Naive B cell (primary cell): ENCODE measurements around the gene CAND2. TPM values are rescaled to one million over a fixed set of nuclear protein-coding genes. Genes with fewer than 3 reads are reported as not detected.

Source experiments
- ATAC-seq, 2 donors: fragments of 150-1000 bp; cut with Tn5 transposase; 2 replicates each; pipeline ENCODE4 v1.10.0; 2021; ENCODE audit warnings: low read depth in 2 of 2, mild to moderate bottlenecking in 2 of 2, moderate library complexity in 2 of 2
- DNase-seq: peaks from one replicate; pipeline ENCODE4 v3.0.0; 2022
- H3K27ac Mint-ChIP-seq, 6 donors: one replicate each; pipeline ENCODE4 v1.8.0; 2020 to 2022; ENCODE audit warnings: mild to moderate bottlenecking in 6 of 6, mixed read lengths in 6 of 6, moderate library complexity in 5 of 6, inconsistent platforms in 2 of 6
- H3K27me3 Mint-ChIP-seq, 3 donors: one replicate each; pipeline ENCODE4 v1.8.0; 2021 to 2022; ENCODE audit warnings: mixed read lengths in 3 of 3, mild to moderate bottlenecking in 1 of 3
- H3K36me3 Mint-ChIP-seq, 2 donors: one replicate each; pipeline ENCODE4 v1.8.0; 2020 to 2022; ENCODE audit warnings: mixed read lengths in 2 of 2, inconsistent platforms in 1 of 2, mild to moderate bottlenecking in 1 of 2
- H3K4me1 Mint-ChIP-seq, 3 donors: one replicate each; pipeline ENCODE4 v1.8.0; 2020 to 2022; ENCODE audit warnings: mixed read lengths in 3 of 3, inconsistent platforms in 1 of 3, mild to moderate bottlenecking in 1 of 3, moderate library complexity in 1 of 3
- H3K4me3 Mint-ChIP-seq, 8 donors: one replicate each; pipeline ENCODE4 v1.8.0; 2020 to 2022; ENCODE audit warnings: mild to moderate bottlenecking in 8 of 8, mixed read lengths in 8 of 8, moderate library complexity in 8 of 8, inconsistent platforms in 2 of 8
- H3K9me3 Mint-ChIP-seq, 7 donors: one replicate each; pipeline ENCODE4 v1.8.0; 2020 to 2022; ENCODE audit warnings: mixed read lengths in 7 of 7, mild to moderate bottlenecking in 5 of 7, inconsistent platforms in 2 of 7, moderate library complexity in 1 of 7
- polyA plus RNA-seq, 6 donors: library from polyadenylated mRNA; unstranded; fragments of 300-500 nt; fragmentation: Illumina TruSeq; gene quantifications; one replicate each; pipeline ENCODE4 v1.2.3, GENCODE V29; 2021; ENCODE audit warnings: low read depth in 6 of 6

CAND2 gene
- polyA plus RNA-seq: under 1 TPM in 5 of 6 donors, not detected in 1; 0.12 to 0.61 (median 0.49) TPM

DNA sequence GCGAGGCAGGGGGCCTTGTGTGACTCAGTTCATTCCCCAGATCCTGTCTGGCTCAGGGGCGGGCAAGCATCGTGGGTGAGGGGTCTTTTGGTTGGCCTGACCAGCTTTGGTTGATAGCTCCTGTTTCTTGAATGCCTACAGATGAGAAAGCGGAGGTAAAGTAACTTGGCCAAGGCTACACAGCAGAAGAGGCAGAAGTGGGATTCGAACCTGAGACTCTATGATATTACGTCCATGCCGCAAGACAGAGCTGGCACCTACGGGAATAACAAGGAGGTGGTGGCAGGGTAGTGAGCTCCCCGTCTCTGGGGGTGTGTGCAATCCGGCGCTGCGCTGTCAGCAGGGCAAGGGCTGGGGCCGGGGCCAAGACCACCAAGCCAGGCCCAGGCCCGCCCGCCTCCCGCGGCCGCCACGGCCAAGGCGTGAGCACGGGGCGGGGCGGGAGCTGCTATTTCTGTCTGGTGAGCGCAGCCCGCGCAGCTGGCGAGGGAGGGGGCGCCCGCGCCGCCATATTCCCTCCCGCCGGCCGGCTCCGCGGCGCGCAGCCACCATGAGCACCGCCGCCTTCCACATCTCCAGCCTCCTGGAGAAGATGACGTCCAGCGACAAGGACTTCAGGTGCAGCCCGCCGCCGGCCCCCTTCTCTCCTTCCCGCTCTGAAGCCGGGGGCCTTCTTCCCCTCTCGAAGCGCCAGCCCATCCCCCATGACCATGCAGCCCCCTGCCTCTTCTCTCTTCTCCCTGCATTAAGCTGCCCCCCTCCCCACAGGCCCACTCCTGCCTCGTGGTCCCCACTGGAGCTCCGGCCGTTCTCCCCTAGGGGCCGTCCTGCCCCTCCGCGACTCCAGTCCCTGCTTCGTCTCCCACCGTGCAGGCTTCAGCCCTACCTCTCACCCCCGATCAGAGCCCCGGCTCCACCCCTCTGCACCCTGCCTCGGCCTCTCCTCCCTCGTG is at the start of gene CAND2:
Gene CAND2 (plus strand): TSS at position 510 of the 953 bp plus-strand sequence. CDS start 41 bp downstream, at position 551.
- H3K4me1 Mint-ChIP-seq: peaks cover 22 to 24% (median 24%) of the 10 kb centered on the region in 3 donors

DNA sequence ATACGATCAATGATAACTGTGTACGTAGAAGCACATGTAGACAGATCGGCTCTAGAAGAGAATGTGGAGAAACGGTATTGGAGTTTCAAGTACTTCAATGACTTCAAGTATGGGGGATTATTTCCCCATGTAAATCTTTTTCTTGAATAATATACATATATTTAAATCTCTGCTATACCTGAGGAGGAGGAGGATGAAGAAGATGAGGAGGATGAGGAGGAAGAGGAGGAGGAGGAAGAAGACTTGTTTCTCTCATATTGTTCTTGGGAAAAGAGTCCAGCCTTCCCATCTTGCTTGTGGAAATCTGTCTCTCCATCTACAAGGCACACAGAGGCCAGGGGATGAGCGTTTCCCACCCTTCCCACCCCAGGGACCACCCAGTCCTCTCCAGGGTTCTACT is 48.0 kb upstream of the CAND2 start:
- Mint-ChIP-seq H3K4me3 (peak overlapping the region in 2 of 8 donors; percentile 7 to 20), H3K27me3 (peaks cover 5 to 22% (median 20%) of the 10 kb centered on the region in 3 donors)

More for the DNA sequence above, at the start of gene CAND2:
- H3K27ac Mint-ChIP-seq: peak within 1 kb of the TSS; percentile 19 to 93 (median 66)
- peaks cover 0 to 2% (median 0%) of the 10 kb centered on the region in 7 donors for H3K9me3 Mint-ChIP-seq
- no peaks in the 10 kb centered on the region for H3K36me3 Mint-ChIP-seq
- peaks cover 5 to 18% (median 9%) of the 10 kb centered on the region in 3 donors for H3K27me3 Mint-ChIP-seq
- DNase-seq (peak; percentile 39), ATAC-seq (peak; percentile 79 to 85)
- H3K4me3 Mint-ChIP-seq: peak within 1 kb of the TSS; percentile 84 to 96 (median 89)

DNA sequence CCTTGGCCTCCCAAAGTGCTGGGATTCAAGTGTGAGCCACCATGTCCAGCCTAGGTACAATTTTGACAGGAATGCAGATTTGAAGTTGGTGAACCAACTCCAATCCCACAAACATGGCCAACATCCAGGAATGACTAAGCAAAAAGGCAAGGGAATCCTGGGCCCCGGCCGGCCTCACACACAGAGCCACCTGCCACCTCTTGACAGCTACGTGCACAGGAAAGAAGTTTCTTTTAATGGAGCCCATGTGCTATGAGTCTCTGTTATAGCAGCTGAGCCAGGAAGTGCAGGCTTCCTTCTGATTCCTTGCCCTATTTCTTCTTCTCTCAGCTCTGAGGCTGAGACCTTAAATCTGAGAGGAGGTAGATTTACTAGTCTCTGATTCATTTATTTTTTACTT is 46.3 kb upstream of the CAND2 start:
- DNase-seq (no peak), ATAC-seq (no peak)
- Mint-ChIP-seq H3K4me1 (peaks cover 19 to 38% (median 32%) of the 10 kb centered on the region in 3 donors), H3K27ac (peak overlapping the region in 1 of 6 donors; percentile 53), H3K36me3 (no peaks in the 10 kb centered on the region), H3K27me3 (peaks cover 5 to 29% (median 13%) of the 10 kb centered on the region in 3 donors), H3K9me3 (peaks cover 0 to 2% (median 0%) of the 10 kb centered on the region in 7 donors), H3K4me3 (peak overlapping the region in 3 of 8 donors; percentile 15 to 30 (median 21))

More for the DNA sequence above, 48.0 kb upstream of the CAND2 start:
- Mint-ChIP-seq H3K9me3 (peaks cover 0 to 2% (median 0%) of the 10 kb centered on the region in 7 donors), H3K4me1 (peaks cover 19 to 38% (median 32%) of the 10 kb centered on the region in 3 donors), H3K36me3 (no peaks in the 10 kb centered on the region), H3K27ac (no peak overlapping the region)
- ATAC-seq (no peak), DNase-seq (no peak)

DNA sequence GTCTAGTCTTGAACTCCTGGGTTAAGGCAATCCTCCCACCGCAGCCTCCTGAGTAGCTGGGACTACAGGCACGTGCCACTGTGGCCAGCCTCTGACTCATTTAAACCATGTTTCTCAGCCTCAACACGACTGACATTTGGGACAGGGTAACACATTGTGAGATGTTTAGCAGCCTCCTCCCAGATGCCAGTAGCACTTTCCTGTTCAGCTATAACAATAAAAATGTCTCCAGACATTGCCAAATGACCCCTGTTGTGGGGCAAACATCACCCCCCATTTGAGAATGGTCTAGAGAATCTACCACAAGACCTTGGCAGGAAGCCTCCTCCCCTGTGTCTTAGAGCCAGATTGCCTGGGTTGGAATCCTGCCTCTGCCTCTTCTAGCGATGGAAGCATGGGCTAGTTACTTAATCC is 45.8 kb upstream of the CAND2 start:
- peaks cover 19 to 38% (median 32%) of the 10 kb centered on the region in 3 donors for H3K4me1 Mint-ChIP-seq
- H3K4me3 Mint-ChIP-seq: peak overlapping the region in 3 of 8 donors; percentile 23 to 65 (median 24)
- no peaks in the 10 kb centered on the region for H3K36me3 Mint-ChIP-seq
- peaks cover 0 to 2% (median 0%) of the 10 kb centered on the region in 7 donors for H3K9me3 Mint-ChIP-seq
- DNase-seq: no peak
- peak overlapping the region in 1 of 6 donors; percentile 53 for H3K27ac Mint-ChIP-seq
- peaks cover 10 to 33% (median 13%) of the 10 kb centered on the region in 3 donors for H3K27me3 Mint-ChIP-seq
- ATAC-seq: no peak

DNA sequence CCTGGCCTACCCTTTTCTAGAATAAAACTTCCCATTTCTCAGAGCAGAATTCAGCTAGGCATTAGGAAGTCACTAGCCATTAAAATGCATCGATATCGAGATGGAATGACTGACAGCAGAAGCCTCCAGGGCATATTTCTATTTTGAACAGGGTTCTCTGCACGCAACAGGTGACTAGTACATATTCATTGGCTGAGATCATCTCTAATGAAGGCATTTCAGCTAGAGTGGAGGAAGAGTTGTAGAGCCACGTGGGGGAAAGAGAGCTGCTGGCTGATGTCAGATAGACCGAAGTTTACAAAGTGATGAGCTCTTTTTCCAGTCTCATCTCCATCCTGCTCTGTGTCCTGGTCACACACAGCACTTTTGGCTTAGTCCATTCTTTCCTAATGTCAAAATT is 44.9 kb upstream of the CAND2 start:
- H3K4me1 Mint-ChIP-seq: peaks cover 19 to 37% (median 32%) of the 10 kb centered on the region in 3 donors
- H3K36me3 Mint-ChIP-seq: no peaks in the 10 kb centered on the region
- peaks cover 8 to 34% (median 17%) of the 10 kb centered on the region in 3 donors for H3K27me3 Mint-ChIP-seq
- DNase-seq: no peak
- no peak for ATAC-seq
- peak overlapping the region in 1 of 8 donors; percentile 10 for H3K4me3 Mint-ChIP-seq
- peak overlapping the region in 1 of 6 donors; percentile 54 for H3K27ac Mint-ChIP-seq
- H3K9me3 Mint-ChIP-seq: peaks cover 0 to 2% (median 0%) of the 10 kb centered on the region in 7 donors

DNA sequence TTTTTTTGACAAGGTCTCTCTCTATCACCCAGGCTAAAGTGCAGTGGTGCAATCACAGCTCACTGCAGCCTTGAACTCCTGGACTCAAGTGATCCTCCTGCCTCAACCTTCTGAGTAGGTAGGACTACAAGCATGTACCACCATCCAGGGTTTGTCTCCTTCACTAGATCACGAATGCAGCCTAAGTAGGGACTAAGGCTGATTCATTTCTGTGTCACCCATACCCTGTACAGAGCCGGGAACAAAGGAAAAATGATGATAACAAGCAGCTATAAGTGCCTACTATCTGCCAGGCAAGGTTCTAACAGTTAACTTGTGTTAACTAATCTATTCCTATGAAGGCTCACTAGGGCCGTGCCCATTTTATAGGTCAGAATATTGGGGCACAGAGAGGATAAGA is 44.4 kb upstream of the CAND2 start:
- ATAC-seq: no peak
- Mint-ChIP-seq H3K4me3 (peak overlapping the region in 1 of 8 donors; percentile 35), H3K27me3 (peaks cover 9 to 34% (median 22%) of the 10 kb centered on the region in 3 donors), H3K27ac (no peak overlapping the region), H3K9me3 (peaks cover 0 to 2% (median 0%) of the 10 kb centered on the region in 7 donors), H3K36me3 (no peaks in the 10 kb centered on the region), H3K4me1 (peaks cover 22 to 39% (median 32%) of the 10 kb centered on the region in 3 donors)
- no peak for DNase-seq

DNA sequence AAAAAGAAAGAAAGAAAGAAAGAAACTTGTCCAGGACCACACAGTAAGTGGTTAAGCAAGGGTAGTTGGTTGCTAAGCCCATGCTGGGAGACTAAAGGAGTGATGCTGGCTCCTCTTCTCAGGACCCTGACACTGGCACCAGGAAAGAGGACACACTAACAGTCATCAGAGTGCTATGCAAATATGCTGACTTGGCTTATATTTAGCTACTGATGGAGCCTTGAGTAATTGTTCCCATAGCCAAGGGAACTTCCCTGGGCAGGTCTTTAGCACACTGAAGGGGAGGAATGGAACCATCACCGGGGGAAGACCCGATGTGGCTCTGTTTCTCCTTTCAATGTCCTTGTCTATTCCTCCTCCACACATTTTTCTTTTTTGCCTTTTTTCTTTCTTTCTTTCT is 43.7 kb upstream of the CAND2 start:
- no peak for DNase-seq
- Mint-ChIP-seq H3K9me3 (peaks cover 0 to 2% (median 0%) of the 10 kb centered on the region in 7 donors), H3K4me1 (peaks cover 22 to 46% (median 32%) of the 10 kb centered on the region in 3 donors), H3K4me3 (no peak overlapping the region), H3K27ac (no peak overlapping the region), H3K27me3 (peaks cover 9 to 34% (median 22%) of the 10 kb centered on the region in 3 donors), H3K36me3 (no peaks in the 10 kb centered on the region)
- no peak for ATAC-seq

DNA sequence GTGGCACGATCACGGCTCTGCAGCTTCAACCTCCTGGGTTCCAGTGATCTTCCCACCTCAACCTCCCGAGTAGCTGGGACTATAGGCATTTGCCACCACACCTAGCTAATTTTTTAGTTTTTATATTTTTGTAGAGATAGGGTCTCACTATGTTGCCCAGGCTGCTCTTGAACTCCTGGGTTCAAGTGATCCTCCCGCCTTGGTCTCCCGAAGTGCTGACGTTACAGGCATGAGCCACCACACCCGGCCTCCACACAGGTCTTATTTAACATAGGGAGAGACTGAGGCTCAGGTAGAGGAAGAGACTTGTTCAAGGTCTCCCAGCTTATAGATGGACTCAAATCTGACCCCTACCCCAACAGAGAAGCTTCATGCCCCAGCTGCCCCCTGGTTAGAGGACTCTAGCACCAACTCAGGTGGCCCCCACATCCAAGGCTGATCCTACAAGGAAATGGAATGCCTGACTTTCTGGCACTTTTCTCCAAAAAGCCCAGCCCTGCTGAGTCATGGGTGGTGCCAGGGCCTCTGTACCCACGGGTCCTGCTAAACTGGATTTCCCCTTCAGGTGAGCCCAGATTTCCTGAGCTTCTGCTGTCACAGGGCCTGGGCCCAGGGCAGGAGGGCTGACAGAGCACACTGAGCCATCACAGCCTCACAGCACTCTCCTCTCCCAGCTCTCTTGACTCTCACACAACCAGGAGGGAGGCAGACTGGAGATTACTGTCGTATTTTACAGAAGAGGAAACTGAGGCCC is 43.0 kb upstream of the CAND2 start:
- Mint-ChIP-seq H3K4me3 (no peak overlapping the region), H3K27me3 (peaks cover 13 to 29% (median 22%) of the 10 kb centered on the region in 3 donors), H3K9me3 (peaks cover 0 to 2% (median 0%) of the 10 kb centered on the region in 7 donors), H3K4me1 (peaks cover 21 to 45% (median 27%) of the 10 kb centered on the region in 3 donors), H3K27ac (no peak overlapping the region), H3K36me3 (no peaks in the 10 kb centered on the region)
- DNase-seq (no peak), ATAC-seq (no peak)

DNA sequence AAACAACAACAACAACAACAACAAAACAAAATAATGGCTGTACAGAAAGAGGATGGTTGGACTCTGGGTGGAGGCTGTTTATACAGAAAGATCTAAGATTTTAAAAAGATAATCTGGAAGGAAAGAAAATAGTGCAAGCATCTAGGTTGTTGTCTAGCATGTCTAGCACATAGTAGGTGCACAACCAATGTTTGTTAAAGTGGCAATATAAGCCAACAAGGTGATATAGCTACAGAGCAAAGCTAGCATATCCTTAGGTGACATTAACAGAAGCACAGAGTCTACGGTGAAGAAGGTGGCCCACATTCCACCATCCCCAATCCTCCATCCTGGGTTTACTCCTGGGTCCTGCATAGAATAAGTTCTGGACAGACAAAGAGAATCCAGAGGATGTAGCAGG is 42.2 kb upstream of the CAND2 start:
- Mint-ChIP-seq H3K4me1 (peaks cover 17 to 36% (median 22%) of the 10 kb centered on the region in 3 donors), H3K27me3 (peaks cover 13 to 29% (median 22%) of the 10 kb centered on the region in 3 donors), H3K9me3 (peaks cover 0 to 2% (median 0%) of the 10 kb centered on the region in 7 donors), H3K4me3 (no peak overlapping the region), H3K27ac (no peak overlapping the region), H3K36me3 (no peaks in the 10 kb centered on the region)
- DNase-seq (no peak), ATAC-seq (no peak)

DNA sequence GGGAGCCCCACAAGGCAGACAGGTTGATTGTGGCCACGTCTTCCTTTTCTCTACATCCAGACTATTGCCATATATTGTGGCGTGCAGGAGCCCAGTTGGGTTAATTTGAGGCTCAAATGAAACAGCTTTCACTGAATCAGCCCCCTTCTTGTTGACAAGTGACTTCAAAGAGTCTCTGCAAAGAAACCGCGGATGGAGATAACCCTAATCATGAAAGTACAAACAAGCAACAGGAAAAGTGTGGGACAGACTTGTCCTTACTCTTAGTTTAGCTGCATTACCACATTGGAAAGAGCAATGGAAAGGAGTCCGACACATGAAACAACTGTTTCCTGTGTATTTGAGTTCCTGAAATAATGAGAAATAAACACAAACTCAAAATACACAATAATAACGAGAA is 40.7 kb upstream of the CAND2 start:
- H3K4me1 Mint-ChIP-seq: peaks cover 7 to 22% (median 14%) of the 10 kb centered on the region in 3 donors
- ATAC-seq (no peak), DNase-seq (no peak)
- peaks cover 19 to 41% (median 31%) of the 10 kb centered on the region in 3 donors for H3K27me3 Mint-ChIP-seq
- H3K9me3 Mint-ChIP-seq: peaks cover 0 to 2% (median 0%) of the 10 kb centered on the region in 7 donors
- H3K27ac Mint-ChIP-seq: no peak overlapping the region
- H3K36me3 Mint-ChIP-seq: no peaks in the 10 kb centered on the region
- no peak overlapping the region for H3K4me3 Mint-ChIP-seq

DNA sequence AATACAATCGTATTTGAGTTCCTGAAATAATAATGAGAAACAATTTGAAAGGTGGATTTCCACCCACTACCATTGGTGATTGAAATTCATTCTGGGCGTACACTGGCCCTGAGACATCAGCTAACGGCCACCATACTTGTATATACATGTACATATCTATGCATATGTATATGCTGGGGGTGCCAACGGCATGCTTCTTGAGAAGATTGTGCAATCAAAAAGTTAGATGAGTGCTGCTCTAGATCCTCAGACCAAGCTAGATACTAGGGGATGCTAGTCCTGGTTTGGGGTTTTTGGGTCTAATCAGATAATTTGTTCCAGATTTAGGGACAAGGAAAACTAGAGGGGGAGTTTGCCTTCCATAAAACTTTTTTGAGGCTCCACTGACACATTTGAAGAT is 40.3 kb upstream of the CAND2 start:
- peaks cover 4 to 18% (median 12%) of the 10 kb centered on the region in 3 donors for H3K4me1 Mint-ChIP-seq
- no peak overlapping the region for H3K4me3 Mint-ChIP-seq
- DNase-seq: no peak
- peaks cover 19 to 45% (median 32%) of the 10 kb centered on the region in 3 donors for H3K27me3 Mint-ChIP-seq
- no peaks in the 10 kb centered on the region for H3K36me3 Mint-ChIP-seq
- H3K27ac Mint-ChIP-seq: no peak overlapping the region
- H3K9me3 Mint-ChIP-seq: peaks cover 0 to 2% (median 0%) of the 10 kb centered on the region in 7 donors
- ATAC-seq: no peak

DNA sequence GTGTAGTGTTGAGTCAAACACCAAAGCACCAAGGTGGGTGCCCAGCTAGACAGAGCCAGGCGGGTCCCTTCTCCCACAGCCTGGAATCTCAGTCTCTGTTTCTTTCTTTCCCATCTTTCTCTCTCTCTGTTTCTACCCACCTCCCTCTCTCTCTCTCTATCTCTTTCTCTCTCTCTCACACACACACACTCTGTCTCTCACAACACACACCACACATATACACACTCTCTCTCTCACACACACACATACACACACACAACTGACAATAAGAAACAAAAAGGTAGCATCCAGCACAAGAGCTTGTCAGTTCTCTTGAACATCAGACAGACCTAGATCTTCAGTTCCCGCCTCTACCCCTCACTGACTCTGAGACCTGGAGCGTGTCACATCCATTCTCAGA is 39.8 kb upstream of the CAND2 start:
- Mint-ChIP-seq H3K27me3 (peaks cover 18 to 46% (median 32%) of the 10 kb centered on the region in 3 donors), H3K27ac (no peak overlapping the region), H3K4me3 (no peak overlapping the region), H3K36me3 (no peaks in the 10 kb centered on the region), H3K9me3 (peaks cover 0 to 2% (median 0%) of the 10 kb centered on the region in 7 donors), H3K4me1 (peaks cover 4 to 16% (median 12%) of the 10 kb centered on the region in 3 donors)
- ATAC-seq (no peak), DNase-seq (no peak)
